ENCODE measurements around the gene TCN2.
"Not testable (repeated sequence)": the region's sequence is repeated elsewhere in the genome, so short reads cannot be mapped to it uniquely, and the experiment has no call there.

Gene TCN2

GRCh38 chr22:30580896-30581295, 26.1 kb upstream of the TCN2 start:
- DNase-seq = no peak

GRCh38 chr22:30582051-30582450, 24.9 kb upstream of the TCN2 start:
- DNase-seq = no peak

GRCh38 chr22:30582788-30583545, 24.0 kb upstream of the TCN2 start:
- no peak for DNase-seq

GRCh38 chr22:30584441-30584840, 22.5 kb upstream of the TCN2 start:
- DNase-seq = no peak

- DNase-seq = no peak
These were observed 20.6 kb upstream of the TCN2 start for GRCh38 chr22:30586414-30586813.

- no peak for DNase-seq
These were observed 15.8 kb upstream of the TCN2 start for GRCh38 chr22:30591191-30591587.

- peak; percentile 94 for DNase-seq
These were observed 15.2 kb upstream of the TCN2 start, which contains the start of gene PES1 for GRCh38 chr22:30591588-30592359. Gene PES1, minus strand, starts transcription at chr22:30591910. Its CDS starts 77 bp downstream, at chr22:30591833.

- DNase-seq = not testable (repeated sequence)
These were observed 14.6 kb upstream of the TCN2 start for GRCh38 chr22:30592360-30592713.

- no peak for DNase-seq
These were observed 10.8 kb upstream of the TCN2 start for GRCh38 chr22:30596199-30596598.

- DNase-seq = no peak
These were observed 10.1 kb upstream of the TCN2 start for GRCh38 chr22:30596886-30597285.

GRCh38 chr22:30598986-30599385, 8.0 kb upstream of the TCN2 start:
- DNase-seq = no peak

- DNase-seq = no peak
These were observed 6.1 kb upstream of the TCN2 start for GRCh38 chr22:30600921-30601320.

GRCh38 chr22:30601464-30601863, 5.5 kb upstream of the TCN2 start:
- no peak for DNase-seq

- DNase-seq = no peak
These were observed 4.9 kb upstream of the TCN2 start for GRCh38 chr22:30602049-30602448.

- DNase-seq = no peak
These were observed 3.2 kb upstream of the TCN2 start for GRCh38 chr22:30603801-30604200.

- DNase-seq = no peak
These were observed 2.3 kb upstream of the TCN2 start for GRCh38 chr22:30604723-30605122.

- DNase-seq = peak; percentile 3
These were observed 1.4 kb upstream of the TCN2 start for GRCh38 chr22:30605449-30606110.

GRCh38 chr22:30607300-30607930, 441 bp downstream of the TCN2 start:
- no peak for DNase-seq

- no peak for DNase-seq
These were observed 965 bp downstream of the TCN2 start for GRCh38 chr22:30607939-30608338.

GRCh38 chr22:30609260-30610185, 2.5 kb downstream of the TCN2 start:
- no peak for DNase-seq

- no peak for DNase-seq
These were observed 3.3 kb downstream of the TCN2 start for GRCh38 chr22:30610299-30610698.

- DNase-seq = no peak
These were observed 4.2 kb downstream of the TCN2 start for GRCh38 chr22:30611197-30611596.

All from activated effector memory CD4-positive, alpha-beta T cell treated with Interleukin-2 at 50 U/mL for 16 hours (primary cell).